A549 treated with DMSO at 1 μM for 4 hours (cell line): ENCODE results near the gene FAM149B1. TPM values are rescaled to one million over a fixed set of nuclear protein-coding genes. Genes with fewer than 3 reads are reported as not detected.

Experiments used
- total RNA-seq: library from RNA; stranded (reverse); fragments of 200-300 nt; extraction: Qiagen RNA extraction; gene quantifications from 5 replicates; pipeline ENCODE4 v1.2.3, GENCODE V29; 2022; ENCODE audit warnings: low read depth

The FAM149B1 gene
- total RNA-seq, result 6.6 to 9.4 TPM (median 7.3 TPM) in 5 replicates

DNA sequence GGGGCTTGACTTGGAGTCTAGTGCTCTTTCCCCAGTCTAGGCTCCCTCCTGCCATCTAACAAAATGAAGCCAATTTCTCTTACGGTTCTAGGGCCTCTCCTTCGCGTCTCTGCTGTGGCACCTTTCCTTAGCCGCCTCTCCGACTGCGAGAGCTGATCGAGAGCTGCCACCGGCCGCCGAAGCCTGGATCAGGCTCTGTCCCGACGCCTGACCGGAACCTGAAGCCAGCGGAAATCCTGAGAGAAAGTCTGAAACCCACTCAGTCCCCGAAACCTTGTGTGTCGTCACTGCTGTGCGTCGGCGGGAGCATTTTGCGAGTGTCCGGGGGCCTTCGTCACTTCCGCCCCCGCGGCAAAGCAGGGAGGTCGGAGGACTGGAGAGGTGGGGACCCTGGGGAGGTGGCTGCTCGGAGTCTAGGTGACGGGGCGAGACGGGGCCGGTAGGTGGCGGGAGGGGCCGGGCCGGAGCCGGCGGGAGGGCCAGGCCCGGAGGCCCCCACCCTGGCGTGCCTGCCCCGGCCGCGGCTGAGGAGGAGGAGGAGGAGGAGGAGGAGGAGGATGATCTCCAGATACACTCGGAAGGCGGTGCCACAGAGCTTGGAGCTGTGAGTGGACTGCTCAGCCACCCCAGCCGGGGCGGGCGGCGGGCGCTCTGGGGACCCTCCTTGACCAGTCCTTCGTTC, at the start of gene FAM149B1, which contains the start of gene ECD:
FAM149B1 (plus strand) TSS at position 337 of the 682 bp plus-strand sequence; CDS start at position 558, 221 bp downstream.
ECD (minus strand) TSS at position 226 of the 682 bp plus-strand sequence. CDS start 4,071 bp downstream, outside the sequence.

DNA sequence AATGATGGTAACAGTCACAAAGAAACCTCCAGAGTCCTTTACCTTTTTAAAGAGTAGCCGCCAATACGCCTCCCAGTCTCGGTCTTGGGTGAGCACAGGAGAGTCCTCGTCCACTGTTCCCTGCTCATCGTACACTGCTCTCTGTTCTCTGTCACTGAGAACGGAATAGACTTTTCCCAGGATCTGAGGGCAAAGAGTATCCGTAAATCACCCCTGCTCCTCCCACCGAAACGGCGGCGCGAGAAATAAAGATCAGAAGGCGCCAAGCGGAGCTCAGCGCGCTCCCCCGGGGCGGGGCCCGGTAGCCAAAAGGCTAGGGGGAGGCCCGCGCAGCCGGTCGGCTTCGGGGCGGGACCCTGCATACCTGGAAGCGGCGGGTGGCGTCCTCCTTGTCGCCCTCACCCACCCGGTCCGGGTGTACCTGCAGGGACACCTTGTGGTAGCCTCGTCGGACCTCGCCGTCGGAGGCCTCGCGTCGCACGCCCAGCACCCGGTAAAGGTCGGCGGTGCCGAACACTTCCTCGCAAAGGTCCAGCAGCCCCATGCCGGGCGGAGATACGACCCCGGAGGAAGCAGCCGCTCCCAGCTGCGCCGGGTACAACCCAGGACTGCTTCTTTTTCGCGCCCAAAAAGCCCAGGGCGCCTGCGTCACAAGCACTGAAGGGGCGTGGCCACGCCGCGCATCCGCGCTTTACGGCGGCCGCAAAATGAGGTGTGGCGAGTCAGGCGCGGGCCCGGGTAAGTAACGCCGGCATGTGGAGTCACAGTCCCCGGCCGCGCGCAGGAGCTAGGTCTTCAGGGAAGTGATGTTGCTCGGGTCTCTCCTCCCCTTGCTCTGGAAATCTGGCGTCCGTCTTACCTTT, 79.0 kb downstream of the FAM149B1 start, which contains the start of gene DNAJC9:
DNAJC9 (minus strand) TSS at position 610 of the 863 bp plus-strand sequence; CDS start at position 544, 66 bp downstream.

DNA sequence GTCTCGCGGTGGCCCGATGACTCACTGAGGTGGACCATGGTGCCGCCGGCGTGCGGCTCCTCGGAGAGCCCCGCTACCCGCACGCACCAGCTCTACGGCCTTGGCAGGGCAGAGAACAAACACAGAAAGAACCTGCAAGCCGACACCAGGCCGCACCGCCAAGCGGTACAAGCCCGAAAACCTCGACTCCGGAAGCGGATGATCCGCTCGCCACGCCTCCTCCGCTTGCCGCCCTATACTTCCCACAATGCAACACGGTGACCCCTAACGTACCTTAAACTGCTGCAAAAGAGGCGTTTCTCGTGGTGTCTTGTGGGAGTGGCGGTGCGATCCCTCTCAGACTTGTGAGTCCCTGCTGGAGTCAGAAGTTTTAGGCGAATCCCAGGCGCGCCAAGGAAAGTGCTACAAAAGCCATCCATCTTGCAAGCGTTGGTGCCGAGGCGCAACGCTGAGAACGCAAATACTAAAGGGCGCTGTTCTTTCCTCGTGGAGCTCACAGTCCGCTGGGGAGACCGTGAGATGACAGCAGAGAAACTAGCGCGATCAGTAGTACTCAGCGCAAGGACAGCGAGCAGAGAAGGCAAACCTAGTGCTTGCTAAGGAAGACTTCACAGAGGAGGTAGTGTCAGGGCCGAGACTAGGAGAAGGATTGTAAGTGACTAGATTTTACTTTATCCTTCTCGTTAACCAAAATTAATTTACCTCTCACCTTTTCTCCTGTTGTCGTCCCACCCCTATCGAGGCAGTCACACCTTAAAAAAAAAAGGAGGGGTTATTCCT, 84.7 kb downstream of the FAM149B1 start, which contains the start of gene MRPS16:
MRPS16 (minus strand) TSS at position 200 of the 780 bp plus-strand sequence; CDS start at position 38, 162 bp downstream.

Other genes with a start within 250 kb of the FAM149B1 start
- not detected in 5 replicates for gene PLA2G12B, start 213.3 kb upstream of the FAM149B1 start, total RNA-seq
- 19.3 to 27.5 TPM (median 23.3 TPM) in 5 replicates for gene P4HA1, start 71.3 kb upstream of the FAM149B1 start, total RNA-seq
- 2.0 to 3.3 TPM (median 3.0 TPM) in 5 replicates for gene NUDT13, start 57.7 kb upstream of the FAM149B1 start, total RNA-seq
- gene ECD, start 111 bp upstream of the FAM149B1 start, total RNA-seq, result 24.5 to 30.7 TPM (median 28.1 TPM) in 5 replicates
- 50.8 to 52.4 TPM (median 52.1 TPM) in 5 replicates for gene DNAJC9, start 79.1 kb downstream of the FAM149B1 start, total RNA-seq
- gene MRPS16, start 84.5 kb downstream of the FAM149B1 start, total RNA-seq, result 141 to 192 TPM (median 175 TPM) in 5 replicates
- gene CFAP70, start 190.7 kb downstream of the FAM149B1 start, total RNA-seq, result 0.12 to 0.37 TPM (median 0.19 TPM) in 5 replicates
- 112 to 124 TPM (median 118 TPM) in 5 replicates for gene ANXA7, start 245.9 kb downstream of the FAM149B1 start, total RNA-seq